NOMO-1 (cell line): ENCODE measurements around the gene MAGEF1.
A peak's percentile ranks its signal among the peaks of the same experiment; 100 is the strongest.

Experiments
- DNase-seq, 2 experiments: peaks; one replicate each; lab custom pipeline; 2025; ENCODE audit not compliant: unreplicated experiment in 2 of 2; lab: John Stamatoyannopoulos, UW

The MAGEF1 gene

GRCh38 chr3:184711493-184712247 lies at the start of gene MAGEF1:
MAGEF1 (minus strand) TSS chr3:184712064; CDS start chr3:184711821, 243 bp downstream.
- peak; percentile 86 to 97 for DNase-seq

GRCh38 chr3:184761075-184761841 lies 49.4 kb upstream of the MAGEF1 start:
- DNase-seq: no peak

GRCh38 chr3:184760337-184761074 lies 48.6 kb upstream of the MAGEF1 start:
- no peak for DNase-seq

- no peak for DNase-seq
Observed at GRCh38 chr3:184759666-184760200, 47.9 kb upstream of the MAGEF1 start.

- DNase-seq: no peak
Observed at GRCh38 chr3:184758056-184758455, 46.2 kb upstream of the MAGEF1 start.

- no peak for DNase-seq
Observed at GRCh38 chr3:184757022-184757651, 45.3 kb upstream of the MAGEF1 start.

- no peak for DNase-seq
Observed at GRCh38 chr3:184756151-184757021, 44.5 kb upstream of the MAGEF1 start.

- DNase-seq: no peak
Observed at GRCh38 chr3:184755315-184755731, 43.5 kb upstream of the MAGEF1 start.

- DNase-seq: no peak
Observed at GRCh38 chr3:184752361-184752760, 40.5 kb upstream of the MAGEF1 start.

- no peak for DNase-seq
Observed at GRCh38 chr3:184751204-184752040, 39.6 kb upstream of the MAGEF1 start.

GRCh38 chr3:184750349-184751083 lies 38.7 kb upstream of the MAGEF1 start:
- DNase-seq: no peak

- no peak for DNase-seq
Observed at GRCh38 chr3:184749168-184749744, 37.4 kb upstream of the MAGEF1 start.

- DNase-seq: peak in 1 of 2 experiments; percentile 69
Observed at GRCh38 chr3:184748219-184749135, 36.6 kb upstream of the MAGEF1 start.

GRCh38 chr3:184746131-184747120 lies 34.6 kb upstream of the MAGEF1 start:
- no peak for DNase-seq

GRCh38 chr3:184745526-184745925 lies 33.7 kb upstream of the MAGEF1 start:
- DNase-seq: no peak
